Measurements from ENCODE around the gene AASDHPPT. TPM values are rescaled to one million over a fixed set of nuclear protein-coding genes. Genes with fewer than 3 reads are reported as not detected.

The AASDHPPT gene
- total and polyA plus RNA-seq, 9 of the 15 experiments (the other 6 are each of a cell fraction or from before 2014, with no cell fraction given): 48.7 to 115 (median 69.0) TPM

GRCh38 chr11:106088896-106089295 lies 11.4 kb downstream of the AASDHPPT start (continued):
- TF ChIP-seq TSHZ1 (CRISPR knock-in tag; IDR thresholded peaks at IDR 0.05) (no peak), ZKSCAN8 (CRISPR knock-in tag; IDR thresholded peaks at IDR 0.05) (no peak), U2AF1 (optimal IDR thresholded peaks at IDR 0.05; ENCODE audit: low read depth, low read length) (no peak), FOXP4 (CRISPR knock-in tag; IDR thresholded peaks at IDR 0.05; ENCODE audit: borderline replicate concordance) (no peak), ZNF174 (CRISPR knock-in tag; IDR thresholded peaks at IDR 0.05) (no peak), RAD21 (CRISPR knock-in tag; conservative IDR thresholded peaks at IDR 0.05 in 1 of 2, IDR thresholded peaks at IDR 0.05 in 1 of 2) (no peak)

Measured in K562 (cell line).